HUES64 (cell line): ENCODE measurements around the gene MTERF4.

ENCODE experiments used
- H3K27ac ChIP-seq: 2 replicates; pipeline ENCODE4 v1.7.0; 2013; ENCODE audit warnings: low read depth, low read length, inconsistent platforms
- H3K27me3 ChIP-seq: 2 replicates; pipeline ENCODE4 v1.6.1; 2013; ENCODE audit warnings: mild to moderate bottlenecking, low read length; ENCODE audit not compliant: insufficient read depth
- H3K36me3 ChIP-seq: 2 replicates; pipeline ENCODE4 v1.6.1; 2013; ENCODE audit warnings: mild to moderate bottlenecking, low read length; ENCODE audit not compliant: insufficient read depth
- H3K4me1 ChIP-seq: 2 replicates; pipeline ENCODE4 v1.6.1; 2013; ENCODE audit warnings: mild to moderate bottlenecking, low read length, moderate library complexity; ENCODE audit not compliant: insufficient read depth
- H3K4me3 ChIP-seq: 2 replicates; pipeline ENCODE4 v1.5.1; 2013; ENCODE audit warnings: mild to moderate bottlenecking, low read length, moderate library complexity
- H3K9ac ChIP-seq: 2 replicates; pipeline ENCODE4 v1.6.1; 2013; ENCODE audit warnings: mild to moderate bottlenecking, low read depth, low read length
- H3K9me3 ChIP-seq: 2 replicates; pipeline ENCODE4 v1.6.1; 2013; ENCODE audit warnings: low read depth, low read length; ENCODE audit not compliant: insufficient read depth
- WGBS: fragments of 150-250, 120-280 bp; methylation state at CpG from one replicate; pipeline ENCODE4 v1.1.7; 2013; ENCODE audit warnings: missing lambda C conversion rate; 5-methylcytosine and 5-hydroxymethylcytosine counted together

The MTERF4 gene

GRCh38 chr2:241133436-241133820 lies 31.3 kb upstream of the MTERF4 start:
- Histone ChIP-seq H3K9ac (no peak overlapping the region), H3K36me3 (peaks cover 66% of the 10 kb centered on the region), H3K27me3 (no peaks in the 10 kb centered on the region), H3K27ac (no peak overlapping the region), H3K9me3 (no peaks in the 10 kb centered on the region), H3K4me1 (no peaks in the 10 kb centered on the region), H3K4me3 (no peak overlapping the region)
- WGBS = 96% methylated on average over 10 of the region's 10 CpGs

- 94% methylated on average over 14 of the region's 14 CpGs for WGBS
- H3K27me3 ChIP-seq = no peaks in the 10 kb centered on the region
- peaks cover 60% of the 10 kb centered on the region for H3K36me3 ChIP-seq
- no peaks in the 10 kb centered on the region for H3K9me3 ChIP-seq
- no peaks in the 10 kb centered on the region for H3K4me1 ChIP-seq
- no peak overlapping the region for H3K9ac ChIP-seq
- no peak overlapping the region for H3K27ac ChIP-seq
- no peak overlapping the region for H3K4me3 ChIP-seq
Observed at GRCh38 chr2:241132538-241133435, 30.7 kb upstream of the MTERF4 start.

- H3K36me3 ChIP-seq = peaks cover 53% of the 10 kb centered on the region
- H3K4me3 ChIP-seq = no peak overlapping the region
- H3K4me1 ChIP-seq = no peaks in the 10 kb centered on the region
- WGBS = 95% methylated on average over 7 of the region's 7 CpGs
- no peak overlapping the region for H3K27ac ChIP-seq
- H3K9me3 ChIP-seq = no peaks in the 10 kb centered on the region
- H3K27me3 ChIP-seq = no peaks in the 10 kb centered on the region
- no peak overlapping the region for H3K9ac ChIP-seq
Observed at GRCh38 chr2:241131531-241131930, 29.4 kb upstream of the MTERF4 start.

GRCh38 chr2:241130316-241130715 lies 28.2 kb upstream of the MTERF4 start:
- Histone ChIP-seq H3K36me3 (peaks cover 50% of the 10 kb centered on the region), H3K9ac (no peak overlapping the region), H3K9me3 (no peaks in the 10 kb centered on the region), H3K27me3 (no peaks in the 10 kb centered on the region), H3K4me1 (no peaks in the 10 kb centered on the region), H3K27ac (no peak overlapping the region), H3K4me3 (no peak overlapping the region)
- 95% methylated on average over 16 of the region's 16 CpGs for WGBS

- 93% methylated on average over 12 of the region's 12 CpGs for WGBS
- no peak overlapping the region for H3K9ac ChIP-seq
- H3K4me1 ChIP-seq = no peaks in the 10 kb centered on the region
- H3K27me3 ChIP-seq = no peaks in the 10 kb centered on the region
- H3K36me3 ChIP-seq = peaks cover 44% of the 10 kb centered on the region
- no peaks in the 10 kb centered on the region for H3K9me3 ChIP-seq
- H3K4me3 ChIP-seq = no peak overlapping the region
- H3K27ac ChIP-seq = no peak overlapping the region
Observed at GRCh38 chr2:241129086-241129871, 27.2 kb upstream of the MTERF4 start.

- Histone ChIP-seq H3K9ac (no peak overlapping the region), H3K4me3 (no peak overlapping the region), H3K9me3 (no peaks in the 10 kb centered on the region), H3K27me3 (no peaks in the 10 kb centered on the region), H3K36me3 (peaks cover 49% of the 10 kb centered on the region), H3K27ac (no peak overlapping the region), H3K4me1 (no peaks in the 10 kb centered on the region)
- WGBS = 96% methylated on average over 8 of the region's 8 CpGs
Observed at GRCh38 chr2:241128266-241128665, 26.2 kb upstream of the MTERF4 start.

- 95% methylated on average over 18 of the region's 18 CpGs for WGBS
Observed at GRCh38 chr2:241126771-241127202, 24.7 kb upstream of the MTERF4 start.

GRCh38 chr2:241126201-241126611 lies 24.1 kb upstream of the MTERF4 start:
- peaks cover 52% of the 10 kb centered on the region for H3K36me3 ChIP-seq
- H3K9ac ChIP-seq = no peak overlapping the region
- H3K27me3 ChIP-seq = no peaks in the 10 kb centered on the region
- 95% methylated on average over 21 of the region's 21 CpGs for WGBS
- no peaks in the 10 kb centered on the region for H3K9me3 ChIP-seq
- no peaks in the 10 kb centered on the region for H3K4me1 ChIP-seq
- no peak overlapping the region for H3K27ac ChIP-seq
- H3K4me3 ChIP-seq = no peak overlapping the region

More at GRCh38 chr2:241126771-241127202, 24.7 kb upstream of the MTERF4 start:
- Histone ChIP-seq H3K4me3 (no peak overlapping the region), H3K27ac (no peak overlapping the region), H3K27me3 (no peaks in the 10 kb centered on the region), H3K9ac (no peak overlapping the region), H3K9me3 (no peaks in the 10 kb centered on the region), H3K4me1 (no peaks in the 10 kb centered on the region), H3K36me3 (peaks cover 49% of the 10 kb centered on the region)

- Histone ChIP-seq H3K36me3 (peaks cover 55% of the 10 kb centered on the region), H3K27ac (no peak overlapping the region), H3K4me1 (no peaks in the 10 kb centered on the region), H3K27me3 (no peaks in the 10 kb centered on the region), H3K4me3 (no peak overlapping the region), H3K9me3 (no peaks in the 10 kb centered on the region), H3K9ac (no peak overlapping the region)
- WGBS = 97% methylated on average over 13 of the region's 13 CpGs
Observed at GRCh38 chr2:241125626-241126025, 23.5 kb upstream of the MTERF4 start.

GRCh38 chr2:241123816-241124536 lies 21.9 kb upstream of the MTERF4 start:
- no peak overlapping the region for H3K4me3 ChIP-seq
- no peak overlapping the region for H3K27ac ChIP-seq
- no peak overlapping the region for H3K9ac ChIP-seq
- H3K36me3 ChIP-seq = peaks cover 50% of the 10 kb centered on the region
- no peaks in the 10 kb centered on the region for H3K9me3 ChIP-seq
- H3K27me3 ChIP-seq = no peaks in the 10 kb centered on the region
- no peaks in the 10 kb centered on the region for H3K4me1 ChIP-seq
- 95% methylated on average over 16 of the region's 16 CpGs for WGBS
